Measurements from ENCODE around the gene IFNLR1.

Gene IFNLR1

GRCh38 chr1:24150234-24151174 lies 36.6 kb downstream of the IFNLR1 start:
- Histone ChIP-seq H3K36me3 (ENCODE audit: control insufficient read depth, insufficient read depth, low read length) (no peaks in the 10 kb centered on the region), H3K4me3 (replicated peaks; ENCODE audit: low read depth, low read length) (peak overlapping the region; percentile 8; the same call in 1 of the 2 replicates), H3K27me3 (replicated peaks; ENCODE audit: control insufficient read depth, insufficient read depth, low read length) (no peaks in the 10 kb centered on the region; the same call in none of the 2 replicates)
- TF ChIP-seq, protein P1, sequence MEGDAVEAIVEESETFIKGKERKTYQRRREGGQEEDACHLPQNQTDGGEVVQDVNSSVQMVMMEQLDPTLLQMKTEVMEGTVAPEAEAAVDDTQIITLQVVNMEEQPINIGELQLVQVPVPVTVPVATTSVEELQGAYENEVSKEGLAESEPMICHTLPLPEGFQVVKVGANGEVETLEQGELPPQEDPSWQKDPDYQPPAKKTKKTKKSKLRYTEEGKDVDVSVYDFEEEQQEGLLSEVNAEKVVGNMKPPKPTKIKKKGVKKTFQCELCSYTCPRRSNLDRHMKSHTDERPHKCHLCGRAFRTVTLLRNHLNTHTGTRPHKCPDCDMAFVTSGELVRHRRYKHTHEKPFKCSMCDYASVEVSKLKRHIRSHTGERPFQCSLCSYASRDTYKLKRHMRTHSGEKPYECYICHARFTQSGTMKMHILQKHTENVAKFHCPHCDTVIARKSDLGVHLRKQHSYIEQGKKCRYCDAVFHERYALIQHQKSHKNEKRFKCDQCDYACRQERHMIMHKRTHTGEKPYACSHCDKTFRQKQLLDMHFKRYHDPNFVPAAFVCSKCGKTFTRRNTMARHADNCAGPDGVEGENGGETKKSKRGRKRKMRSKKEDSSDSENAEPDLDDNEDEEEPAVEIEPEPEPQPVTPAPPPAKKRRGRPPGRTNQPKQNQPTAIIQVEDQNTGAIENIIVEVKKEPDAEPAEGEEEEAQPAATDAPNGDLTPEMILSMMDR (IDR thresholded peaks at IDR 0.05; ENCODE audit: insufficient read depth, low read length, poor library complexity, severe bottlenecking) = peak; percentile 95
- peak; percentile 79 for DNase-seq (ENCODE audit: extremely low read depth, insufficient read length)

GRCh38 chr1:24149866-24150233 lies 37.2 kb downstream of the IFNLR1 start:
- DNase-seq (ENCODE audit: extremely low read depth, insufficient read length) = no peak
- Histone ChIP-seq H3K4me3 (replicated peaks; ENCODE audit: low read depth, low read length) (no peak overlapping the region), H3K27me3 (replicated peaks; ENCODE audit: control insufficient read depth, insufficient read depth, low read length) (no peaks in the 10 kb centered on the region; the same call in none of the 2 replicates), H3K36me3 (ENCODE audit: control insufficient read depth, insufficient read depth, low read length) (no peaks in the 10 kb centered on the region)
- TF ChIP-seq, protein P1 (IDR thresholded peaks at IDR 0.05; ENCODE audit: insufficient read depth, low read length, poor library complexity, severe bottlenecking) = no peak

GRCh38 chr1:24147816-24148215 lies 39.3 kb downstream of the IFNLR1 start:
- Histone ChIP-seq H3K36me3 (ENCODE audit: control insufficient read depth, insufficient read depth, low read length) (no peaks in the 10 kb centered on the region), H3K27me3 (replicated peaks; ENCODE audit: control insufficient read depth, insufficient read depth, low read length) (no peaks in the 10 kb centered on the region; the same call in none of the 2 replicates), H3K4me3 (replicated peaks; ENCODE audit: low read depth, low read length) (no peak overlapping the region)
- DNase-seq (ENCODE audit: extremely low read depth, insufficient read length) = no peak
- TF ChIP-seq, protein P1 (IDR thresholded peaks at IDR 0.05; ENCODE audit: insufficient read depth, low read length, poor library complexity, severe bottlenecking) = no peak

GRCh38 chr1:24147194-24147593 lies 39.9 kb downstream of the IFNLR1 start:
- DNase-seq (ENCODE audit: extremely low read depth, insufficient read length) = no peak
- H3K27me3 ChIP-seq (replicated peaks; ENCODE audit: control insufficient read depth, insufficient read depth, low read length) = no peaks in the 10 kb centered on the region; the same call in none of the 2 replicates
- TF ChIP-seq, protein P1 (IDR thresholded peaks at IDR 0.05; ENCODE audit: insufficient read depth, low read length, poor library complexity, severe bottlenecking) = no peak
- H3K36me3 ChIP-seq (ENCODE audit: control insufficient read depth, insufficient read depth, low read length) = no peaks in the 10 kb centered on the region
- no peak overlapping the region for H3K4me3 ChIP-seq (replicated peaks; ENCODE audit: low read depth, low read length)

DNA sequence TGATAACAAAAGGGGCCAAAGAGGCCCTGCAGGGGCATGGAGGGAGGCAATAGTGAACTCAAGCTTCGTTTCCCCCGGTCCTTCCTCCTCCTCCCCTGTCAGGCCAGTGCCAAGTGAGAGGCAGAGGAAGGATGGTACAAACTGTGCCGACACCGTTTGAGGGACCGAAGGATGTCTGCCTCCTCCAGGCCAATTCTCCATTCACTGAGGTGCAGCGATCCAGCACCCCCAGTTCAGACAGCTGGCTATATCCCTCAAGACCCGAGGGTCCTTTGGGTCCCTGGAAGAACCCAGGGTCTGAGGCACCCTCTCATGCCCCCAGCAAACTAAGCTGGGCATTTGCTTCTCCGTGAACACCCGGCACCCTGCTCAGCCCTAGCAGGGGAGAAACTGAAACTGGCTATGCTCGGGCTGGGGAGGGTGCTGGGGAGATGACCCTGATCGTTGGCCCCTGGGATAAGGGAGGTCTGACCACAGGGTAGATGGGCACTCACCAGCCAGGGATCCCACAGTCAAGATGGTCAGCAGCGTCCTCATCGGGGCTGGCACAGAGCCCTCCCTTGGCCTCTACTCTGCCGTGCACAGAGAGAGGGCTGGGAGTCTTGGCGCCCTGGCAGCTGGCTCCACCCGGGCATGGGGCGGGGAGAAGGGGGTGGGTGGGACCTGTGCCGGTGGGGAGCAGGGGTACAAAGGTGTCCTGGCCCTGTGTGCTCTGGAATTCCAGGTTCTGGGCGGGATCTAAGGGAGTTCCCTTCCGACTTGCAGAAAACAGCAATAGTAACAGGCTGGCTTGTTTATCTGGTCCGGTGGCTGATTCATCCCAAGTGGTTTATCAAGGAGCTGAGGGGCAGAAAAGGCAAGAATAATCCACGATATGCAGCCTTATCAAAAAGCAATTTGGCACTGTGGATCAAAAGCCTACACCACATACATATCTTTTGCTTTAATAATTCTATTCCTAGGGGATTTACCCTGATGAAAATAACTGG lies 44.2 kb downstream of the IFNLR1 start, which contains the start of gene IL22RA1:
TSS of gene IL22RA1 (minus strand) at position 595 of the 989 bp plus-strand sequence. CDS start at position 537, 58 bp downstream.
- Histone ChIP-seq H3K27me3 (replicated peaks; ENCODE audit: control insufficient read depth, insufficient read depth, low read length) (no peaks in the 10 kb centered on the region; the same call in 1 of the 2 replicates), H3K4me3 (replicated peaks; ENCODE audit: low read depth, low read length) (no peak within 1 kb of the TSS), H3K36me3 (ENCODE audit: control insufficient read depth, insufficient read depth, low read length) (no peaks in the 10 kb centered on the region)
- TF ChIP-seq, protein P1 (IDR thresholded peaks at IDR 0.05; ENCODE audit: insufficient read depth, low read length, poor library complexity, severe bottlenecking) = no peak
- DNase-seq (ENCODE audit: extremely low read depth, insufficient read length) = no peak
